Measurements from ENCODE around the gene PERCC1.

Gene PERCC1

DNA sequence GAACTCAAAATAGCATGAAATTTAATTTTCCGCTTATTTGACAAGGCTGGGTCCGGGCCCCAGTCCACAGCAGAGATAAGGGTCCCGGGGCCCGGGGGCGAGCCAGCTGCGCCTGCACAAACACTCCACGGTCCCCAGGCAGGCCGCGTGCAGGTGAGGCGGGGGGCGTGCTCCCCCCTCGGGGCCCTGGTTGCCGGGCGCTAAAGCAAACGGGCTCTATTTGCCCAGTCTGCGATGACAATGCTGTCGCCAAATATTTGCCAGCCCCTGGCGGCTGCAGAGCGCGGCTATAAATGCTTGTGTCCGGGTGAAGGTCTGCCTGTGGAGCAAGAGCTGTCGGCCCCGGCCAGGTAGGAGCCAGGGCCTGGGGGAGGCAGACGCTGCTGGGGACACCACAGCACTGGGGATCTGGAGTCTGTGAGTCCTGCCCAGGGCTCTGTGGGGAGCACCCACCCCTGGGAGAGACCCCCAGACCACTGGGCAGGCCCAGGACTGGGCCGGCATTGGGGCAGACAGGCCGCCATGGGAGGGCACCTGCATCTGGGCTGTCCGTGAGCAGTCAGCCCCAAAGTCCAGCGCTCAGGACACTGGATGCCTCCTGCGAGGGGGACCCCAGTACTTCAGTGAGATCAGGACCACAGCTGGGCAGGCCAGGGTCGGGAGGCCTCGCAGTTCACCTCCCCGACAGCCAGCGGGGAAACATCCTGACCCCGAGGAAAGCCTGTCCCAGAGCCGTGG is at the start of gene PERCC1:
PERCC1 (plus strand) TSS at position 320 of the 738 bp plus-strand sequence. CDS start 1,516 bp downstream, outside the sequence.
- DNase-seq, result peak; percentile 27

GRCh38 chr16:1381612-1382406 is 49.1 kb upstream of the PERCC1 start:
- no peak for DNase-seq

DNA sequence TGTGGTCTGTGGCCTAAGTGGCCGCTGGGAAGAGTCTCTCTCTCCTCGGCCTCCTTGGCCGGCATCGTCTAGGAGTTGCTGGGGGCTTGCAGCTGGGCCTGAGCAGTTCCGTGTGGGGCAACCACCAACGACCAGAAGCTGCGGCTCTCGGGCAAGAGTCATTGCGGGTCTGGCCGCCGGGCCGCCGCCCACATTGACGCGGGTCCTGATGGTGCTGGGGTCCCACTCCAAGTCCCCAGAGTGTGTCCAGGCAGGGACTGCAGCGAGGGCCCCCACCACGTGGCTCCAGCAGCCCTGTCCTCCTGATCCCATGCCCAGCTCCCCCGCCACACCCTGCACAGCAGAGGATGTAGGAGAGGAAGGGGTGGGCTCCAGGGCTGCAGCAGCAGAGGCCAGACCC is 47.3 kb upstream of the PERCC1 start:
- no peak for DNase-seq

DNA sequence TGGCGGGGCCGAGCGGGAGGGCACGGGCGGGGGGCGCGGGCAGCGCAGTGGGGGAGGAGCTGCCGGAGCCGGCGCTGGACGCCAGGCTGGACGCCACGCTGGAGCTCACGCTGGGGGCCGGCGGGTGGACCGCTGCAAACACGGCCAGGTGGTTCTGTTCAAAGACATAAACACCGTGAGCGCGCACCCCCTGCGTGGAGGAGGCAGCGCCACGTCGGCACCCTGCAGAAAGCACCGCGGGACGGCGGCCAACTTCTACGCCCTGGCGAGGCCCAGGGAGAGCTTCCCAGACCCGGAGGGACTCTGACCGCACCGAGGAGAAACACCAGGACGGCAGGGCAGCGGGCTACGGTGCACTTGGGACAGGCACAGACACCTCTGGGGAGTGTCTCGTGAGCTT is 45.6 kb upstream of the PERCC1 start:
- DNase-seq, result no peak

GRCh38 chr16:1387331-1387730 is 43.5 kb upstream of the PERCC1 start:
- DNase-seq, result no peak

DNA sequence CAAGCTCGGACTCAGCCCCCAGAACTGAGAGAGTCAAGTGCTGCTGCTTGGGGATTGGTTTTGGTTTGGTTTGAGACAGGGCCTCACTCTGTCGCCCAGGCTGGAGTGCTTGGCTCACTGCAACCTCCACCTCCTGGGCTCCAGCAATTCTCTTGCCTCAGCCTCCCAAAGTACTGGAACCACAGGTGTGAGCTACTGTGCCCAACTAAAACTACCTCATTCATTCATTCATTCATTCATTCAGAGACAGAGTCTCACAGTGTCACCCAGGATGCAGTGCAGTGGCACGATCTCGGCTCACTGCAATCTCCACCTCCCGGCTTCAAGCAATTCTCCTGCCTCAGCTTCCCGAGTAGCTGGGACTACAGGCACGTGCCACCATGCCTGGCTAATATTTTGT is 41.1 kb upstream of the PERCC1 start:
- DNase-seq, result no peak

GRCh38 chr16:1390239-1390779 is 40.6 kb upstream of the PERCC1 start:
- no peak for DNase-seq

DNA sequence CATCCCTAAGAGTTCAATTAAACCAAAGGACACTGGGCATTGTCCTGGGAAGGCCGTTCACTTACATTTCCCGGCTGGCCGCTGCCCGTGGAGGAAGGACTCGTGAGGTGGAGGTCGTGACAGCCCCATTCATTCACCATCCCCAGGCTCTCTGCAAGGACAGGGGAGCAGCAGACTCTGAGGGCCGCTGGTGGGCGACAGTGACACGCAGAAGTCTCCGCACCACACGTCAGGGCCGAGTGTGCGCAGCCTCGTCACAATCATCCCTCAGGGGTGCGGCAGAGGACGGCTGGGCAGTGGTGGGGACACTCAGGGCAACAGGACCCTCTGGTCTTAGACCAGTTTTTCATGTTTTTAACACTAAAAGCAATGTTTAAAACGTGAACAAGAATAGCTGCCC is 38.1 kb upstream of the PERCC1 start:
- no peak for DNase-seq

DNA sequence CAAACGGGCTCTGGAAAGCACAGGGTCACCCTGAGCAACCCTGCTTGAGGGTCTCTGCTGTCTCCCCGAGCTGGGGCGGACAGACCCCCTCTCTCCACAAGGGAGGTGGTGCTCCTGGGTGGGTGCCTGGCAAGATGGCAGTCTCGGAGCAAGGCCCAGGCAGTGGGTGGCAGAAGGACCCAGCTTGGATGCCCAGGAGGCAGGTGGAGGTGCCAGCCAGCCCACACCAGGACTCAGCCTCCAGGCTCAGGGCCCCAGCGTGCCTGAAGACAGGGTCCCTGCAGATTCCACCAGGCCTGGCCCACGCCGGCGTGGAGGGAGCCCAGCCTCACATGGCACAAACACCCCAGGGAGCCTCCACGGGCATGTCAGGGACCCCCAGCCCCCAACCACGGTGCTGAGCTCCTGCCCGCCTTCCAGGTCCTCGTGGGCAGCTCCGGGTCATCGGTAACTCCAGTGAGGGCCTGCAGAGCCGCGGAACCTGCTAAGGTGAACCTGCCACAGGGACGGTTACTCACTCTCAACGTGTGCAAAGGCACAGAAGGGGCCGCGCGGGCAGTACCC is 37.2 kb upstream of the PERCC1 start:
- DNase-seq, result no peak

DNA sequence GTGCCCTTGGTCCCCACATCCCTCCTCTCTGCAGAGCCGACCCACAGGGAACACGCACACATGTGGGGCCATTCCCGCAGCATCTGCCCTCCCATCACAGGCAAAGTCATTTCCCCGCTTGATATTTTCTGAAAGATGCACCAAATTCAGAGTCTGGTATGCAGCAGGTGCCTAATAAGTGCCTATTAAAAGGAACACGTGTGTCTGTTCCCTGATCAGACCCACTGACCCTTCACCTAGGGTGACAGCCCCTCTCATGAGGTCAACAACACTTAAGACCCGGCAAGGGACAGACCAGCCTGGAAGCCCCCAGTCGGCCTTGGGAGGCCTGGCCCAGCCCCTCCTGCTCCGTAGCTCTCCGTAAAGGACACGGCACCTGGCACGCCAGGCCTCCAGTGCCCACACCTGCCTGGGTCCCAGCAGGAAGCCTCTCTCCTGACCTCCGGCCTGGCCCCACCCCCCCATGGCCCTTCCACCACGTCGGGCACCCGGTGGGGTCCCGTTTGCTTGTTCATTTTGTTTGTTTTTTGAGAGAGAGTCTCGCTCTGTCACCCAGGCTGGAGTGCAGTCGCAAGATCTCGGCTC is 36.4 kb upstream of the PERCC1 start:
- DNase-seq, result no peak

GRCh38 chr16:1395444-1396031 is 35.3 kb upstream of the PERCC1 start:
- no peak for DNase-seq

DNA sequence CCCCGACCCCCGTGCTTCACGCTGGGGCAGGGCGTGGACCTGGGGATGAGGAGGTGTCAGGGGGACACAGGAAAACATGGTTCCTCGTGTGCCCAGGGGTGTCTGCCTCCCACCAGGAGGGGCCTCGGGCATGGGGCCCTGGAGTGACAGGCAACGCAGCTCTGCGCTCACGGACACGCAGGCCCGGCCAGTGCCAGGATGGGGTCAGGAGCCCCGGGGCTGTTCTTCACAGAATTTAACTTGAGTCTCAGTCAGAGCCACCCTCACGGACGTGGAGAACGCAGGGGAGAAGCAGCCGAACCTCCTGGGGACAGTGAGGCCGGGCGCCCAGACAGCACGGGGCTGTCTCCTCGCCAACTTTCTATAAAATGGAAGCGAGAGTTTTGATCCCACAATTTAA is 33.1 kb upstream of the PERCC1 start:
- DNase-seq, result no peak

DNA sequence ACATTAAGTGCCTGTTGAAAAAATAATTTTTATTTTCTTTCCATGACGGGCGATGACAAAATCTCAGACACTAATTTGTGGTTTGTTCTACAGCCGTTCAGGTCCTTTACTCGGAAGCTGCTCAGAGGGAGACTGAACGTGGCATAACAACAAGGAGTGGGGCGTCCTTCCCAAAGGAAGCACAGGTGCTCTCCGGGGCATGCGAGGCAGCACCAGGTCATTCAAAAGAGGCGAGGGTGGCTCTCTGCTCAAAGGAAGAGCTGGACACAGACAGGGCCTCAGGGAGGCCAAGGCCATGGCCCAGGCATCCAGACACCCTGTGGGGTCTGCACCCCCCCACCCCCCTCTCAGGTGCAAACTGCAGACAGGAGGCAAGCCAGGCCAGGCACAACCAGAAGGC is 32.5 kb upstream of the PERCC1 start:
- no peak for DNase-seq

GRCh38 chr16:1398826-1399581 is 31.9 kb upstream of the PERCC1 start:
- no peak for DNase-seq

GRCh38 chr16:1401061-1401757 is 29.7 kb upstream of the PERCC1 start:
- DNase-seq, result no peak

DNA sequence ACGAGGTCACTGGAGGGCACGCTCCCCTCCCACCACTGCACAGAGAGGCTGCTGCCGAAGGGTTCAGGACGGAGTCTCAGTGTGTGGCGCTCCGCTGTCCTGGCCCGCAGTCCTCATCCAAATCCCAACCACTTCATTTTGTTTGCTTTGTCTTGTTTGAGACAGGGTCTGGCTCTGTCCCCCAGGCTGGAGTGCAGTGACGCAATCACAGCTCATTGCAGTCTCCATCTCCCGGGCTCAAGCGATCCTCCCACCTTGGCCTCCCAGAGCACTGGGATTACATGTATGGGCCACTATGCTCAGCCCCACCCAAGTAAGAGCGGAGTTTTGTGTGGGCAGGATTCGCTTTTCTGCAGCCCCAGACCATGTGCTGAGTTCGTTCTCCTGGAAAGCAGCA is 29.1 kb upstream of the PERCC1 start:
- DNase-seq, result no peak

- DNase-seq, result no peak
Observed at GRCh38 chr16:1403036-1403435, 27.8 kb upstream of the PERCC1 start.

GRCh38 chr16:1403733-1404132 is 27.1 kb upstream of the PERCC1 start:
- no peak for DNase-seq

DNA sequence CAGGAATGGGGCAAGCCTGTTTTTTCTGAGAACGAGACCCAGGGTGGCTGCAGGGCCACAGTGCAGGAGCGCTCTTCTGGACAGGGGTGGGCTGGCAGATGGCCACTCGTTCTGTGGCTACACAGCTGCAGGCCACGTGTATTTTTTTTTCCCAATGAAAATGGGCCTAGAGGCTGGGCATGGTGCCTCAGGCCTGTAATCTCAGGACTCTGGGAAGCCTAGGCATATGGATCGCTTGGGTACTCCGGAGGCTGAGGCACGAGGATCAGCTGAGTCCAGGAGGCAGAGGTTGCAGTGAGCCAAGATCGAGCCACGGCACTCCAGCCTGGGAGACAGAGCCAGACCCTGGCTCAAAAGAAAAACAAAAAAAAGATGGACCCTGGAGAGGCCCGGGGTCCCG is 23.1 kb upstream of the PERCC1 start:
- DNase-seq, result no peak

GRCh38 chr16:1408171-1408837 is 22.6 kb upstream of the PERCC1 start:
- peak; percentile 93 for DNase-seq

- no peak for DNase-seq
Observed at GRCh38 chr16:1412847-1413246, 18.0 kb upstream of the PERCC1 start.

Measured in NCI-H2227 treated with DMSO at 0.1 percent for 48 hours (cell line).